ENCODE data around the gene NUSAP1.
"Not testable (repeated sequence)": the region's sequence is repeated elsewhere in the genome, so short reads cannot be mapped to it uniquely, and the experiment has no call there.

Gene NUSAP1, protein sequence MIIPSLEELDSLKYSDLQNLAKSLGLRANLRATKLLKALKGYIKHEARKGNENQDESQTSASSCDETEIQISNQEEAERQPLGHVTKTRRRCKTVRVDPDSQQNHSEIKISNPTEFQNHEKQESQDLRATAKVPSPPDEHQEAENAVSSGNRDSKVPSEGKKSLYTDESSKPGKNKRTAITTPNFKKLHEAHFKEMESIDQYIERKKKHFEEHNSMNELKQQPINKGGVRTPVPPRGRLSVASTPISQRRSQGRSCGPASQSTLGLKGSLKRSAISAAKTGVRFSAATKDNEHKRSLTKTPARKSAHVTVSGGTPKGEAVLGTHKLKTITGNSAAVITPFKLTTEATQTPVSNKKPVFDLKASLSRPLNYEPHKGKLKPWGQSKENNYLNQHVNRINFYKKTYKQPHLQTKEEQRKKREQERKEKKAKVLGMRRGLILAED

GRCh38 chr15:41332194-41333025 lies at the start of gene NUSAP1, which contains the start of gene OIP5:
Gene NUSAP1 (plus strand): TSS chr15:41332881. CDS start chr15:41332958, 77 bp downstream.
Gene OIP5 (minus strand): TSS chr15:41332591. CDS start chr15:41332561, 30 bp downstream.
- peak; percentile 97 for DNase-seq (ENCODE audit: low read depth in 2 of 2)

DNA sequence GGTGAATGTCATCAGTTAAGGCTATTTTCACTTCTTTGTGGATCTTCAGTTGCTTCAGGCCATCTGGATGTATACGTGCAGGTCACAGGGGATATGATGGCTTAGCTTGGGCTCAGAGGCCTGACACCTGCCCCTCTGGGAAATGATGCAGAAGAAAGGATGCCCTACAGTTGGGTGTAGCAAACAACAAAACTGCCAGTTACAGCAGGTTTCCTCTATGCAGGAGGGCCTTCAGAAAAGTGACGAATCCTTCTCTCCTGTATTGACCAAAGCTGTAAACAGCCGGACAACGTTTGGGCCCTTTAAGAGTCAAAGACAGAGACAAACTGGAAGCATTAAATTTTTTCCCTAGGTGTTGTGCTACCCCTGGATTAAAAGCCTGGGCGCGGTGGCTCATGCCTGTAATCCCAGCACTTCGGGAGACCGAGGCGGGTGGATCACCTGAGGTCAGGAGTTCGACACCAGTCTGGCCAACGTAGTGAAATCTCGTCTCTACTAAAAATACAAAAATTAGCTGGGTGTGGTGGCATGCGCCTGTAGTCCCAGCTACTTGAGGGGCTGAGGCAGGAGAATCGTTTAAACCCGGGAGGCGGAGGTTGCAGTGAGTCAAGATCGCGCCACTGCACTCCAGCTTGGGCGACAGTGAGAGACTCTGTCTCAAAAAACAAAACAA lies 49.6 kb upstream of the NUSAP1 start:
- not testable (repeated sequence) for DNase-seq (ENCODE audit: low read depth in 2 of 2)

DNA sequence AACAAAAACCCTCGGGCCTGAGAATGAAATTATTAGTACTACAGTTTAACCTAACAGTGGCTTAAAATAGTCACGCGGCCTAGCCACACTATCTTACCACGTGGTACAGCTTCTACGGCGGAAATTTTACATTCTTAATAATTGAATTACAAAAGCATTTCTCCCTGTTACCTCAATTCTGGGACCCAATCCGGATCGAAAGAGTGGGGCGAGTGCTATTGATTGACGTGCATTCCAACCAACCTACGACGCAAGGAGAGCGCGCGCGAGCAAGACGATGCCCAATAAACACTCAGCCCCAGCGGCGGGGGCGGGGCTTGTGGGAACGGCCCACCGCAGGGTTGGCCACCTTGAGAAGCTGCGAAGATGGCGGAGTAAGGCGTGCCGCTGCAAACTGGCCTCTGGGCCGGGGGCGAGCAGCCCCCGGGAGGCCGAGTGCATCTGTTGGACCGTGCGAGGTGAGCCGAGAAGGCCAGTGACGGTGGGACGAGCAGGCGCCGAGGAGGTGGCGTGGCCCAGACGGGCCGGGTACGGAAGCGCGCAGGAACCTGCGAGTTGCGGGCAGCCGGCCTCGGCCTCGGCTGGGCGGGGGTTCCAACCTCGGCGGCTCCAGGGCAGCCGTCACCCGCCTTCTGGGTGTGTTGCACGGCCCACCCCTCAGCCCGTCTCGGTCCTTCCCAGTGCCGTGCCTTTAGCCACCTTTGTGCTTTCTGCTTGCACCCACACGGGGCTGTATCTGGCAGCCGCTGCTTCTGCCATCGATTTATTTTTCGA lies 48.8 kb upstream of the NUSAP1 start:
- DNase-seq (ENCODE audit: low read depth in 2 of 2) = peak; percentile 97

- no peak for DNase-seq (ENCODE audit: low read depth in 2 of 2)
These were observed 48.1 kb upstream of the NUSAP1 start for GRCh38 chr15:41284427-41285177.

DNA sequence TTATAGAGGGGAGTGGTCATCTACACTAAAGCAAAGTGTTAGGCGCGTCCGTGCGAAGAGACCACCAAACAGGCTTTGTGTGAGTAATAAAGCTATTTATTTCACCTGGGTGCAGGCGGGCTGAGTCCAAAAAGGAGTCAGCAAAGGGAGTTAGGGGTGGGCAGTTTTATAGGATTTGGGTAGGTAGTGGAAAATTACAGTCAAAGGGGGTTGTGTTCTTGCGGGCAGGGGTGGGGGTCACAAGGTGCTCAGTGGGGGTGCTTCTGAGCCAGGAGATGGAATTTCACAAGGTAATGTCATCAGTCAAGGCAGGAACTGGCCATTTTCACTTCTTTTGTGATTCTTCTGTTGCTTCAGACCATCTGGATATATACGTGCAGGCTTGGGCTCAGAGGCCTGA lies 47.4 kb upstream of the NUSAP1 start:
- no peak for DNase-seq (ENCODE audit: low read depth in 2 of 2)

- no peak for DNase-seq (ENCODE audit: low read depth in 2 of 2)
These were observed 45.9 kb upstream of the NUSAP1 start for GRCh38 chr15:41286665-41287333.

DNA sequence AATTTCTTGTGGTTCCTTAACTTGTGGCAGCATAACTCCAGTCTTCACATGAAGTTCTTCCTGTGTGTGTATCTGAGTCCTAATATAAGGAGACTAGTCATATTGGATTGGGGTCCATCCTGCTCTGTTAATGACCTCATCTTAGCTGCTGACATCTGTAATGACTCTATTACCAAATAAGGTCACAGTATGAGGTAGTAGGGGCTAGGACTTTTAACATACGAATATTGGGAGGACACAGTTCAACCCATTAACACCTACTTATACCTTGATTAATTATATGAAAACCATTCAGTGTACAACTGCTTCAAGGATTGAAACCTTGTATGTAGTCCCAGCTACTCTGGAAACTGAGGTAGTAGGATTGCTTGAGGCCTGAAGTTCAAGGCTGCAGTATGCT lies 44.2 kb upstream of the NUSAP1 start:
- no peak for DNase-seq (ENCODE audit: low read depth in 2 of 2)

DNA sequence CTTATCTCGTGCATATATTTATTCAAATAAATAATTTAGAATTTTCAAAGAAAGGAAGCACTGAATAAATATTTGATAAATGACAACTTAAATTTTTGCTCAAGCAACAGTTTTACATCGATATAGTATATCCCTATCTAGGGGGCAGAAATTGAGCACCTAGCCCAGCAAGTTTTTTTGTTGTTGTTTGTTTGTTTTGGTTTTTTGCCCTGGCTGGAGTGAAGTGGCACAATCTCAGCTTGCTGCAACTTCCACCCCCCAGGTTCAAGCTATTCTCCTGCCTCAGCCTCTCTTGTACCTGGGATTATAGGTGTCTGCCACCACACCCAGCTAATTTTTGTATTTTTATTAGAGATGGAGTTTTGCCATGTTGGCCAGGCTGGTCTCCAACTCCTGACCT lies 42.7 kb upstream of the NUSAP1 start:
- DNase-seq (ENCODE audit: low read depth in 2 of 2) = no peak

- no peak for DNase-seq (ENCODE audit: low read depth in 2 of 2)
These were observed 41.5 kb upstream of the NUSAP1 start for GRCh38 chr15:41291065-41291631.

DNA sequence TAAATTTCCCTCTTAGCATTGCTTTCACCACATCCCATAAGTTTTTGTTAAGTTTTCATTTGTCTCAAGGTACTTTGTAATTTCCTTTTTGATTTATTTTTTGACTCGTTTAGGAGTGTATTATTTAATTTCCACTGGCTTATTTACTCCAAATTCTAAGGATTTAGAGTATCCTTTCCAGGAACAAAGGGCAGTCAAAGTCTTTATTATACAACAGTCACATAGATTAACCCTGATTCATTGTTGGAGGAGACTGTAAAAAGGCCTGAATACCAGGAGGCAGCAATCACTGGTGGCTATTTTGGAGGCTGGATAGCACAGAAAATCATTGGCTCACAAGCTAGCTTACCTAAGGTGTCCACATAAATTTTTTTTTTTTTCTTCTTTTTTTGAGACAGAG lies 40.2 kb upstream of the NUSAP1 start:
- no peak for DNase-seq (ENCODE audit: low read depth in 2 of 2)

GRCh38 chr15:41301139-41301538 lies 31.5 kb upstream of the NUSAP1 start:
- DNase-seq (ENCODE audit: low read depth in 2 of 2) = not testable (repeated sequence)

GRCh38 chr15:41301587-41301986 lies 31.1 kb upstream of the NUSAP1 start:
- no peak for DNase-seq (ENCODE audit: low read depth in 2 of 2)

- DNase-seq (ENCODE audit: low read depth in 2 of 2) = no peak
These were observed 28.4 kb upstream of the NUSAP1 start for GRCh38 chr15:41304149-41304770.

DNA sequence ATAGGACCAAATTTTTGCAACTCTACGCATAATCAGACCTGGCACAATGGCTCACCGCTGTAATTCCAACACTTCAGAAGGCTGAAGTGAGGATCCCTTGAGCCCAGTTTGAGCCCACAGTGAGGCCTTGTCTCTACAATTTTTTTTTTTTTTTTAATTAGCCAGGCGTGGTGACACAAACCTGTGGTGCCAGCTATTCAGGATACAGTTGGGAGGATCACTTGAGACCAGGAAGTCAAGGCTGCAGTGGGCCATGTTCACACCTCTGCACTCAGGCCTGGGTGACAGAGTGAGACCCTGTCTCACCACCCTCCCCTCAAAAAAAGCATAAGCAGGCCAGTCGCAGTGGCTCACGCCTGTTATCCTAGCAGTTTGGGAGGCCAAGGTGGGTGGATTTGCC lies 25.0 kb upstream of the NUSAP1 start:
- no peak for DNase-seq (ENCODE audit: low read depth in 2 of 2)

GRCh38 chr15:41309226-41309905 lies 23.3 kb upstream of the NUSAP1 start:
- no peak for DNase-seq (ENCODE audit: low read depth in 2 of 2)

DNA sequence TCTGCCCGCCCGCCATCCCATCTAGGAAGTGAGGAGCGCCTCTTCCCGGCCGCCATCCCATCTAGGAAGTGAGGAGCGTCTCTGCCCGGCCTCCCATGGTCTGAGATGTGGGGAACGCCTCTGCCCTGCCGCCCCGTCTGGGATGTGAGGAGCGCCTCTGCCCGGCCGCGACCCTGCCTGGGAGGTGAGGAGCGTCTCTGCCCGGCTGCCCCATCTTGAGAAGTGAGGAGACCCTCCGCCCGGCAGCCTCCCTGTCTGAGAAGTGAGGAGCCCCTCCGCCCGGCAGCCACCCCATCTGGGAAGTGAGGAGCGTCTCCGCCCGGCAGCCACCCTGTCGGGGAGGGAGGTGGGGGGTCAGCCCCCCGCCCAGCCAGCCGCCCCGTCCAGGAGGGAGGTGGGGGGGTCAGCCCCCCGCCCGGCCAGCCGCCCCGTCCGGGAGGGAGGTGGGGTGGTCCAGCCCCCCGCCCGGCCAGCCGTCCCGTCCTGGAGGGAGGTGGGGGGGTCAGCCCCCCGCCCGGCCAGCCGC lies 11.8 kb upstream of the NUSAP1 start:
- DNase-seq (ENCODE audit: low read depth in 2 of 2) = not testable (repeated sequence)

DNA sequence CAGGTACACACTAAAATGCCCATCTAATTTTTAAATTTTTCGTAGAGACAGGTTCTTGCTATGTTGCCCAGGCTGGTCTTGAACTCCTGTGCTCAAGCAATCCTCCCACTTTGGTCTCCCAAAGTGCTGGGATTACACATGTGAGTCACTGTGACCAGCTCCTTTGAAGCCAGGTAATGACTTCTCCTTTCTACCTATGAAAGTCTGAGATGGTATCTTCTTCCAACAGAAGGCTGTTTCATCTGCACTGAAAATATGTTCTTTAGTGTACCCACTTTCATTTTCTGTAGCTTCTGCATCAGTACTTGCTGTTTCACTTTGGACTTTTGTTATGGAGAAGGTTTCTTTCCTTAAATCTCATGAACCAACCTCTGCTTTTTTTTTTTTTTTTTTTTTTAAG lies 9.1 kb upstream of the NUSAP1 start:
- DNase-seq (ENCODE audit: low read depth in 2 of 2) = no peak

DNA sequence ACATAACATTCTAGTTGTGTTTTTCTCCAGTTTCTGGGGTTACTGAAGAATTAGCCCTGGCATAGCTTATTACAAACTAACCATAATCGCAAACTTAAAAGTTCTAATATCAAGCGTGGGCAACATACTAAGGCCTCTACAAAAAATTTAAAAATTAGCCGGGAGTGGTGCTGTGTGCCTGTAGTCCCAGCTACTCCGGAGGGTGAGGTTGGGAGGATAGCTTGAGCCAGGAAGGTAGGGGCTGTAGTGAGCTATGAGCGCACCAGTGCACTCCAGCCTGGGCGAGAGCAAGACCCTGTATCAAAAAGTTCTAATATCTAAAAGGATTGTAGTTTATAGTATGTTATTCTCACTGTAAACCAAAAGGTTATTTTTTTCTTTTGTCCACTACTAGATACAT lies 1.4 kb upstream of the NUSAP1 start:
- DNase-seq (ENCODE audit: low read depth in 2 of 2) = no peak

GRCh38 chr15:41331833-41332193 lies 868 bp upstream of the NUSAP1 start:
- no peak for DNase-seq (ENCODE audit: low read depth in 2 of 2)
